ENCODE results near the gene LRRC8C.
"Not testable (repeated sequence)": the region's sequence is repeated elsewhere in the genome, so short reads cannot be mapped to it uniquely, and the experiment has no call there.

Gene LRRC8C

DNA sequence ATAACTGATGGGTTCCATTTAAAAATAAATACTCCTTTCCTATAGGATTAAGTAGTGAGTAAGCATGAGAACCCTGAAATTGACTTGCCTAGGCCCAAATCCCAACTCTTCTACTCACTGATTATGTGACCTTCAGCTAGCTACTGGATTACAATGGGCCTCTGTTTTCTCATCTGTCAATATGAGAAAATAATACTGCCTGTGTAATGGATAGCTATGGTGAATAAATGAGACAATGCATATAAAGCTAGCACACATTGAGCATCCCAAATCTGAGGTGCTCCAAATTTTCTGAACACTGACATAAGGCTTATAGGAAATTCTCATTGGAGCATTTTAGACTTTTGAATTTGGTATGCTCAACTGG is 5.3 kb upstream of the LRRC8C start:
- H2BK5ac ChIP-seq (ENCODE audit: low read depth, low read length, poor library complexity), result no peak overlapping the region

DNA sequence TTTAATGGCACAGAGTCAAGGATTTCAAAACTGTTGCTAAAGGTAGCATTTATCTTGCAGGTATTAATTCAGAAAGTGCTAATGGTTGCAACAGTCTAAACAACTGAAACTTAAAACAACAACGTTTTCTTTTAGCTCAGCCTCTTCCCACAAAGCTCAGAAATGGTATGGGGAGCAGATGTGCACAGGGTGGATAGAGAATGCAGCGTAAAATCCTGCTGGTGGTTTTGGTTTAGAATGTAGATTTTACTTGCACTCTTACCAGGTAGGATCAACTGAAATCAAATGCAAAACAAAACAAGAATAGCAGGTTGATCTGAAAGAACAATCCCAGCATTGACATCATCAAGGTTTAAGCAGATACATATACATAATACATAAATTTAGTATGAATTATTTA is 3.8 kb upstream of the LRRC8C start:
- no peak overlapping the region for H4K12ac ChIP-seq (ENCODE audit: low read depth, low read length)
- no peak for DNase-seq
- no peak overlapping the region for H3K9ac ChIP-seq (ENCODE audit: low read length)
- H3K4ac ChIP-seq (ENCODE audit: low read depth, low read length), result no peak overlapping the region
- no peak overlapping the region for H2AK5ac ChIP-seq (ENCODE audit: low read length)
- H3K4me2 ChIP-seq (ENCODE audit: low read length), result no peak overlapping the region
- no peak overlapping the region for H3K14ac ChIP-seq (ENCODE audit: low read length)
- no peak overlapping the region for H2BK5ac ChIP-seq (ENCODE audit: low read depth, low read length, poor library complexity)
- H3K18ac ChIP-seq (ENCODE audit: low read length), result no peak overlapping the region
- WGBS (ENCODE audit: extremely low coverage, insufficient coverage, insufficient read length), result no CpG with 5 or more reads among the region's 2 CpGs
- no peaks in the 10 kb centered on the region for H3K79me1 ChIP-seq (ENCODE audit: low read length)
- no peak overlapping the region for H3K4me3 ChIP-seq (ENCODE audit: low read depth, low read length)
- H2BK12ac ChIP-seq (ENCODE audit: low read length), result no peak overlapping the region
- H3K23ac ChIP-seq (ENCODE audit: low read length), result no peak overlapping the region
- peaks cover 6 to 7% of the 10 kb centered on the region in 2 experiments for H3K4me1 ChIP-seq (ENCODE audit: control insufficient read depth in 1 of 2, insufficient read depth in 2 of 2, low read length in 2 of 2)
- H3K9me3 ChIP-seq (ENCODE audit: insufficient read depth, low read depth, low read length), result no peaks in the 10 kb centered on the region
- H3K27ac ChIP-seq (ENCODE audit: low read depth, low read length), result no peak overlapping the region
- no peak overlapping the region for H4K91ac ChIP-seq (ENCODE audit: low read depth, low read length)
- H2BK120ac ChIP-seq (ENCODE audit: insufficient read depth, low read length, poor library complexity), result no peak overlapping the region
- no peak overlapping the region for H2AFZ ChIP-seq (ENCODE audit: insufficient read depth, low read length, poor library complexity)
- H3K79me2 ChIP-seq (ENCODE audit: control insufficient read depth, insufficient read depth, low read length, poor library complexity), result no peaks in the 10 kb centered on the region
- peaks cover 9% of the 10 kb centered on the region for H3K27me3 ChIP-seq (ENCODE audit: insufficient read depth, low read length)
- no peak overlapping the region for H4K8ac ChIP-seq (ENCODE audit: low read depth, low read length)
- H3K36me3 ChIP-seq (ENCODE audit: control insufficient read depth in 1 of 2, insufficient read depth in 2 of 2, low read length in 2 of 2), result no peaks in the 10 kb centered on the region

More for the DNA sequence above, 5.3 kb upstream of the LRRC8C start:
- H4K8ac ChIP-seq (ENCODE audit: low read depth, low read length), result no peak overlapping the region
- H3K79me2 ChIP-seq (ENCODE audit: control insufficient read depth, insufficient read depth, low read length, poor library complexity), result no peaks in the 10 kb centered on the region
- H3K27me3 ChIP-seq (ENCODE audit: insufficient read depth, low read length), result no peaks in the 10 kb centered on the region
- H3K23ac ChIP-seq (ENCODE audit: low read length), result no peak overlapping the region
- H4K12ac ChIP-seq (ENCODE audit: low read depth, low read length), result no peak overlapping the region
- H2BK12ac ChIP-seq (ENCODE audit: low read length), result no peak overlapping the region
- no peak overlapping the region for H4K91ac ChIP-seq (ENCODE audit: low read depth, low read length)
- no peak overlapping the region for H3K27ac ChIP-seq (ENCODE audit: low read depth, low read length)
- H2AK5ac ChIP-seq (ENCODE audit: low read length), result no peak overlapping the region
- no peak overlapping the region for H3K14ac ChIP-seq (ENCODE audit: low read length)
- no peak overlapping the region for H2BK120ac ChIP-seq (ENCODE audit: insufficient read depth, low read length, poor library complexity)
- H3K9me3 ChIP-seq (ENCODE audit: insufficient read depth, low read depth, low read length), result no peaks in the 10 kb centered on the region
- H3K4me1 ChIP-seq (ENCODE audit: control insufficient read depth in 1 of 2, insufficient read depth in 2 of 2, low read length in 2 of 2), result no peaks in the 10 kb centered on the region
- H3K4me2 ChIP-seq (ENCODE audit: low read length), result no peak overlapping the region
- no peak overlapping the region for H3K18ac ChIP-seq (ENCODE audit: low read length)
- no peak overlapping the region for H3K4me3 ChIP-seq (ENCODE audit: low read depth, low read length)
- no peak for DNase-seq
- no peak overlapping the region for H3K9ac ChIP-seq (ENCODE audit: low read length)
- no peak overlapping the region for H3K4ac ChIP-seq (ENCODE audit: low read depth, low read length)
- H3K36me3 ChIP-seq (ENCODE audit: control insufficient read depth in 1 of 2, insufficient read depth in 2 of 2, low read length in 2 of 2), result no peaks in the 10 kb centered on the region
- H3K79me1 ChIP-seq (ENCODE audit: low read length), result no peaks in the 10 kb centered on the region
- no peak overlapping the region for H2AFZ ChIP-seq (ENCODE audit: insufficient read depth, low read length, poor library complexity)

DNA sequence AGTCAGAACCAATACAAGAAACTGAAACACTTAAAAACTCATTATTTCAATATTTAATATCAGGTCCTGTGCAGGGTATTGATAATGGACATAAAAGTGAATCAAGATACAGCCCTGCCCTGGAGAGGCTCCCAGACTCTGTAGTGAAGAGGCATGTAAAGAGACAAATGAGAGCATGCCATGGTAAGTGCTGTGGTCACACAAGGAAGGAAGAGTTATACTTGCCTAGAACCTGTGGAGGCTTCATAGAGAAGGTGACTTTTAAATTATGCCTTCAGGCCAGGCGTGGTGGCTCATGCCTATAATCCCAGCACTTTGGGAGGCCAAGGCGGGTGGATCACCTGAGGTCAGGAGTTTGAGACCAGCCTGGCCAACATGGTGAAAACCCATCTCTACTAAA is 3.3 kb upstream of the LRRC8C start:
- H3K4me1 ChIP-seq (ENCODE audit: control insufficient read depth in 1 of 2, insufficient read depth in 2 of 2, low read length in 2 of 2); H3K27ac ChIP-seq (ENCODE audit: low read depth, low read length); H3K36me3 ChIP-seq (ENCODE audit: control insufficient read depth in 1 of 2, insufficient read depth in 2 of 2, low read length in 2 of 2); H2BK120ac ChIP-seq (ENCODE audit: insufficient read depth, low read length, poor library complexity); H3K79me2 ChIP-seq (ENCODE audit: control insufficient read depth, insufficient read depth, low read length, poor library complexity); H3K9ac ChIP-seq (ENCODE audit: low read length); H3K18ac ChIP-seq (ENCODE audit: low read length); H3K4ac ChIP-seq (ENCODE audit: low read depth, low read length); H2BK5ac ChIP-seq (ENCODE audit: low read depth, low read length, poor library complexity); H4K91ac ChIP-seq (ENCODE audit: low read depth, low read length); H3K4me3 ChIP-seq (ENCODE audit: low read depth, low read length); H3K9me3 ChIP-seq (ENCODE audit: insufficient read depth, low read depth, low read length); H4K8ac ChIP-seq (ENCODE audit: low read depth, low read length); DNase-seq; H3K14ac ChIP-seq (ENCODE audit: low read length); H2AFZ ChIP-seq (ENCODE audit: insufficient read depth, low read length, poor library complexity); H2BK12ac ChIP-seq (ENCODE audit: low read length); H3K23ac ChIP-seq (ENCODE audit: low read length); H2AK5ac ChIP-seq (ENCODE audit: low read length); H4K12ac ChIP-seq (ENCODE audit: low read depth, low read length); H3K79me1 ChIP-seq (ENCODE audit: low read length); H3K4me2 ChIP-seq (ENCODE audit: low read length): not testable (repeated sequence)
- WGBS (ENCODE audit: extremely low coverage, insufficient coverage, insufficient read length), result no CpG with 5 or more reads among the region's 2 CpGs
- peaks cover 11% of the 10 kb centered on the region for H3K27me3 ChIP-seq (ENCODE audit: insufficient read depth, low read length)

DNA sequence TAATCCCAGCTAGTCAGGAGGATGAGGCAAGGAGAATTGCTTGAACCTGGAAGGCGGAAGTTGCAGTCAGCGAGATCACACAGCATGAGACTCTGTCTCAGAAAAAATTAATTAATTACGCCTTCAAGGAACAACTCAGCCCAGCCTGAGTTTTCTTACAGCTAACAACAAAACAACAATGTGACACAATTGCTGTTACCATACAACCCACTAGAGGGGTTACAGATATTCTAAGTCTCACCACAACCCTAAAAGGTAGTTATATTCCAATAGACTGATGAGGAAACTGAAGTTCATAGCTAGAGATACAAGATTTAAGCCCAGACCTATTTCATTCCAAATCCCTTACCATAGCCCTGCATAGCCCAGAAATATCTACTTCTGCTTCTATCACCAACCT is 2.9 kb upstream of the LRRC8C start:
- Histone ChIP-seq H3K9ac (ENCODE audit: low read length) (no peak overlapping the region), H3K27me3 (ENCODE audit: insufficient read depth, low read length) (peaks cover 11% of the 10 kb centered on the region), H2AK5ac (ENCODE audit: low read length) (no peak overlapping the region), H3K4ac (ENCODE audit: low read depth, low read length) (no peak overlapping the region), H3K79me2 (ENCODE audit: control insufficient read depth, insufficient read depth, low read length, poor library complexity) (no peaks in the 10 kb centered on the region), H4K12ac (ENCODE audit: low read depth, low read length) (no peak overlapping the region), H2AFZ (ENCODE audit: insufficient read depth, low read length, poor library complexity) (no peak overlapping the region), H3K23ac (ENCODE audit: low read length) (no peak overlapping the region), H3K9me3 (ENCODE audit: insufficient read depth, low read depth, low read length) (no peaks in the 10 kb centered on the region), H2BK120ac (ENCODE audit: insufficient read depth, low read length, poor library complexity) (no peak overlapping the region), H3K4me2 (ENCODE audit: low read length) (no peak overlapping the region), H3K4me3 (ENCODE audit: low read depth, low read length) (no peak overlapping the region), H3K4me1 (ENCODE audit: control insufficient read depth in 1 of 2, insufficient read depth in 2 of 2, low read length in 2 of 2) (peaks cover 6 to 9% of the 10 kb centered on the region in 2 experiments), H2BK12ac (ENCODE audit: low read length) (no peak overlapping the region), H3K79me1 (ENCODE audit: low read length) (no peaks in the 10 kb centered on the region), H3K18ac (ENCODE audit: low read length) (no peak overlapping the region), H2BK5ac (ENCODE audit: low read depth, low read length, poor library complexity) (no peak overlapping the region), H3K27ac (ENCODE audit: low read depth, low read length) (no peak overlapping the region), H4K8ac (ENCODE audit: low read depth, low read length) (no peak overlapping the region), H4K91ac (ENCODE audit: low read depth, low read length) (no peak overlapping the region), H3K36me3 (ENCODE audit: control insufficient read depth in 1 of 2, insufficient read depth in 2 of 2, low read length in 2 of 2) (no peaks in the 10 kb centered on the region), H3K14ac (ENCODE audit: low read length) (no peak overlapping the region)
- no CpG with 5 or more reads among the region's 3 CpGs for WGBS (ENCODE audit: extremely low coverage, insufficient coverage, insufficient read length)
- no peak for DNase-seq
